ENCODE measurements around the gene KMT2B.

Gene KMT2B

GRCh38 chr19:35732540-35733179 lies 14.9 kb downstream of the KMT2B start:
- no peak for TF ChIP-seq CTCF (IDR thresholded peaks at IDR 0.05; ENCODE audit: control extremely low read depth, extremely low read depth, low read depth, missing control alignments)
- POLR2A ChIA-PET, result interaction anchor here (0.8 to 1.2 kb wide), 3 partner anchors 9 to 15 kb away, joined by 3 to 4 read pairs (median 3); partner anchors contain the start of gene LIN37
- CTCF ChIA-PET, result interaction anchor here (6.1 kb wide), 1 partner anchor 8 kb away, joined by 20 read pairs; no protein-coding TSS in a partner anchor
- no peak for DNase-seq (ENCODE audit: extremely low spot score)

- DNase-seq (ENCODE audit: extremely low spot score), result no peak
- ChIA-PET CTCF (interaction anchor here (0.7 to 6.1 kb wide), 2 partner anchors 9 to 39 kb away, joined by 3 to 20 read pairs; no protein-coding TSS in a partner anchor), POLR2A (interaction anchor here (0.7 to 1.1 kb wide), 2 partner anchors 10 to 12 kb away, joined by 3 to 4 read pairs; no protein-coding TSS in a partner anchor)
- no peak for TF ChIP-seq CTCF (IDR thresholded peaks at IDR 0.05; ENCODE audit: control extremely low read depth, extremely low read depth, low read depth, missing control alignments)
Measured at GRCh38 chr19:35733180-35734125, 15.7 kb downstream of the KMT2B start.

- POLR2A ChIA-PET, result interaction anchor here (0.7 kb wide), 1 partner anchor 13 kb away, joined by 3 read pairs; no protein-coding TSS in a partner anchor
- no peak for TF ChIP-seq CTCF (IDR thresholded peaks at IDR 0.05; ENCODE audit: control extremely low read depth, extremely low read depth, low read depth, missing control alignments)
- DNase-seq (ENCODE audit: extremely low spot score), result no peak
- CTCF ChIA-PET, result interaction anchor here (0.7 to 6.1 kb wide), 2 partner anchors 10 to 40 kb away, joined by 3 to 20 read pairs; no protein-coding TSS in a partner anchor
Measured at GRCh38 chr19:35734273-35734672, 16.5 kb downstream of the KMT2B start.

- no peak for DNase-seq (ENCODE audit: extremely low spot score)
- no peak for TF ChIP-seq CTCF (IDR thresholded peaks at IDR 0.05; ENCODE audit: control extremely low read depth, extremely low read depth, low read depth, missing control alignments)
- ChIA-PET POLR2A (no interaction called here), CTCF (interaction anchor here (1.6 to 6.1 kb wide), 2 partner anchors 11 to 40 kb away, joined by 5 to 20 read pairs; no protein-coding TSS in a partner anchor)
Measured at GRCh38 chr19:35734889-35735288, 17.1 kb downstream of the KMT2B start.

- no peak for DNase-seq (ENCODE audit: extremely low spot score)
- POLR2A ChIA-PET, result interaction anchor here (0.6 to 2.1 kb wide), 5 partner anchors 9 to 436 kb away, joined by 3 to 5 read pairs (median 3); partner anchors contain the start of gene LIN37
- TF ChIP-seq CTCF (IDR thresholded peaks at IDR 0.05; ENCODE audit: control extremely low read depth, extremely low read depth, low read depth, missing control alignments), result peak; percentile 19
- CTCF ChIA-PET, result interaction anchor here (0.7 to 6.1 kb wide), 9 partner anchors 8 to 194 kb away, joined by 3 to 20 read pairs (median 5); partner anchors contain the start of genes LIN37, PSENEN and U2AF1L4
Measured at GRCh38 chr19:35736913-35737886, 19.4 kb downstream of the KMT2B start.

Measured in GM10248 (cell line).